Activated CD4-positive, alpha-beta T cell treated with anti-CD3 and anti-CD28 coated beads, Interleukin-2, amount 50 U/mL, for 1 hour (primary cell): ENCODE data around the gene HSFY1.
"Not testable (repeated sequence)": the region's sequence is repeated elsewhere in the genome, so short reads cannot be mapped to it uniquely, and the experiment has no call there.

ENCODE experiments used
- DNase-seq: peaks from one replicate; pipeline ENCODE4 v3.0.0-alpha.2; 2020

The HSFY1 gene, protein sequence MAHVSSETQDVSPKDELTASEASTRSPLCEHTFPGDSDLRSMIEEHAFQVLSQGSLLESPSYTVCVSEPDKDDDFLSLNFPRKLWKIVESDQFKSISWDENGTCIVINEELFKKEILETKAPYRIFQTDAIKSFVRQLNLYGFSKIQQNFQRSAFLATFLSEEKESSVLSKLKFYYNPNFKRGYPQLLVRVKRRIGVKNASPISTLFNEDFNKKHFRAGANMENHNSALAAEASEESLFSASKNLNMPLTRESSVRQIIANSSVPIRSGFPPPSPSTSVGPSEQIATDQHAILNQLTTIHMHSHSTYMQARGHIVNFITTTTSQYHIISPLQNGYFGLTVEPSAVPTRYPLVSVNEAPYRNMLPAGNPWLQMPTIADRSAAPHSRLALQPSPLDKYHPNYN

GRCh38 chrY:18546420-18546819, at the start of gene HSFY1:
TSS of gene HSFY1 (plus strand) at chrY:18546720. CDS start at chrY:18546788, 68 bp downstream.
- not testable (repeated sequence) for DNase-seq

- DNase-seq = not testable (repeated sequence)
Measured at GRCh38 chrY:18504266-18504665, 42.3 kb upstream of the HSFY1 start.

- not testable (repeated sequence) for DNase-seq
Measured at GRCh38 chrY:18530995-18531655, 15.4 kb upstream of the HSFY1 start.

GRCh38 chrY:18538952-18539351, 7.6 kb upstream of the HSFY1 start:
- DNase-seq = not testable (repeated sequence)

- DNase-seq = not testable (repeated sequence)
Measured at GRCh38 chrY:18553132-18553531, 6.6 kb downstream of the HSFY1 start.

DNA sequence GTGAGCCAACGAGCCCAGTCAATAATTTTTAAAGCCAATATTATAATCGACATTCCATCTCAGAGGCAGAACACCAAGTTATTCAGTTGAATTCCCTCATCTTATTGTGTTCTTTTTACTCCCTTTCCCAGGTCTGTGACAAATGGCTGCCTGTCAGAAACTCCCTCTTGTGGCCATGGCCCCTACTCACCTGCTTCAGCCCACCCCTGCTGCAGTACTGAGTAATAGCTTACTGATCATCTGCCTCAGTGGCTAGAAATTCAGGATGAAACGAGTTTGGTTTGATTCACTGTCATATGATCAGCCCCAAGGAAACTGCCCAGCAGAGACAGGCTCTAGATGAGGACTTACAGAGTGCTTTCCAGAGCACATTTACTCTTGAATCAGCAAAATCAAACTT, 19.4 kb downstream of the HSFY1 start:
- DNase-seq = not testable (repeated sequence)
